Epithelial cell of esophagus (primary cell): Measurements from ENCODE around the gene GPC3.

Experiments used
- DNase-seq: peaks from one replicate; pipeline ENCODE4 v3.0.0; 2010; ENCODE audit warnings: low read depth
- H3K4me3 ChIP-seq: 2 replicates; pipeline ENCODE4 v1.5.1; 2011; ENCODE audit warnings: mild to moderate bottlenecking, low read length, control low read depth
- TF ChIP-seq, protein P1 (sequence below): IDR thresholded peaks from 2 replicates; pipeline ENCODE4 v1.5.1; 2011; ENCODE audit warnings: low read depth, mild to moderate bottlenecking, low read length, control low read depth, inconsistent platforms; ENCODE audit not compliant: insufficient read depth; ENCODE audit errors: missing control alignments

GPC3 gene

DNA sequence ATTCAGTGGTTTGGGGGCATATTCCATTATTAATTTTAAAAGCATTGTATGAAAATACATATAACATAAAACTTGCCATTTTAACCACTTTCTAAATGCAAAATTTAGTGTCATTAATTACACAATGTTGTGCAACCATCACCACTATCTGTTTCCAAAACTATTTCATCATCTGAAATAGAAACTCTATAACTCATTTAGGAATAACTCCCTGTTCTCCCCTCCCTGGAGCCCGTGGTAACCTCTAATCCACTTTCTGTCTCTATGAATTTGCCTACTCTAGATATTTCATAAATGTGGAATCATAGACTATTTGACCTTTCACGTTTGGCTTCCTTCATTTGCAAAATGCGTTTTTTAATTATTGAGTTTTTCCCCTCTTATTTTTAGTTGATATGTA, 468.7 kb downstream of the GPC3 start:
- H3K4me3 ChIP-seq, result no peak overlapping the region
- DNase-seq, result no peak
- TF ChIP-seq, protein P1, sequence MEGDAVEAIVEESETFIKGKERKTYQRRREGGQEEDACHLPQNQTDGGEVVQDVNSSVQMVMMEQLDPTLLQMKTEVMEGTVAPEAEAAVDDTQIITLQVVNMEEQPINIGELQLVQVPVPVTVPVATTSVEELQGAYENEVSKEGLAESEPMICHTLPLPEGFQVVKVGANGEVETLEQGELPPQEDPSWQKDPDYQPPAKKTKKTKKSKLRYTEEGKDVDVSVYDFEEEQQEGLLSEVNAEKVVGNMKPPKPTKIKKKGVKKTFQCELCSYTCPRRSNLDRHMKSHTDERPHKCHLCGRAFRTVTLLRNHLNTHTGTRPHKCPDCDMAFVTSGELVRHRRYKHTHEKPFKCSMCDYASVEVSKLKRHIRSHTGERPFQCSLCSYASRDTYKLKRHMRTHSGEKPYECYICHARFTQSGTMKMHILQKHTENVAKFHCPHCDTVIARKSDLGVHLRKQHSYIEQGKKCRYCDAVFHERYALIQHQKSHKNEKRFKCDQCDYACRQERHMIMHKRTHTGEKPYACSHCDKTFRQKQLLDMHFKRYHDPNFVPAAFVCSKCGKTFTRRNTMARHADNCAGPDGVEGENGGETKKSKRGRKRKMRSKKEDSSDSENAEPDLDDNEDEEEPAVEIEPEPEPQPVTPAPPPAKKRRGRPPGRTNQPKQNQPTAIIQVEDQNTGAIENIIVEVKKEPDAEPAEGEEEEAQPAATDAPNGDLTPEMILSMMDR, result no peak

DNA sequence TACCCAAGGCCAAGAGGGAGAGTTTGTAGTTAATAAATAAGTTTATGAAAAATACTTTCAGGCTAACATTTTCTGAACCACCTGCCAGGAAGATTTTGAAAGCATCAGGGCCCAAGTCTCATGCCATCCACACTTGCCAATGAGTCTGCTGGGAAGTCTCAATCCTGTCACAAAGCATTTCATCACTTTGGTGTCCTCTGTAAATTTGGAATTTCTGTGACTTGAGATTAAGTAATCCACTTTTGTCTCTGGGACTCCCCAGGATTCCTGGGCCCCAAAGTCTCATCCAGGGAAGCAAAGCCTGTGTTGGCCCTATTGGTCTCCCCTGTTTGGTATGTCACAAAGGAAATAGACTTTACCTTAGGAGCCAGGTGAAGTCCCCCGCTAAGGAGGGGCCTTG, 470.9 kb downstream of the GPC3 start:
- TF ChIP-seq, protein P1, result no peak
- H3K4me3 ChIP-seq, result no peak overlapping the region
- DNase-seq, result no peak

DNA sequence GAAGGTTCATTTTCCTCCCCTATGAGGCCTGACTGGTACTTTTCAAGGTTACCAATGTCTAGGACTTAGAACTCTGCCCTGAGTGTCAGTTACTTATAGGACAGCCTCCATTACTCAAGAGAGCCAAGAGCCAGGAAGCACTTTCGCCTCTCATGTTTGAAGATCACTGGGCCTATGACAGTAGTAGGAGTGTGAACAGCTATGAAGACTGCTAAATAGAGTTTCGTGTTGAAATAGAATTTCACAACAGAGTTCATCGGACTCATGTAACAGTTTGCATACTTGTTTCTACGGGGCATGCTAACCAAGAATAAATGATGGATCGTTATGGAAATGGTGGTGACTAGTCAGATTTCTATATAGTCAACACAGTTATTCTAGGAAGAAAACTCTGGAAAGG, 472.3 kb downstream of the GPC3 start:
- TF ChIP-seq, protein P1, result no peak
- no peak for DNase-seq

GRCh38 chrX:133511041-133511440, 474.4 kb downstream of the GPC3 start:
- TF ChIP-seq, protein P1, result no peak
- H3K4me3 ChIP-seq, result no peak overlapping the region
- no peak for DNase-seq

More for the DNA sequence above, 472.3 kb downstream of the GPC3 start:
- H3K4me3 ChIP-seq, result no peak overlapping the region

- TF ChIP-seq, protein P1, result no peak
- no peak for DNase-seq
- H3K4me3 ChIP-seq, result no peak overlapping the region
These were observed 488.0 kb downstream of the GPC3 start for GRCh38 chrX:133497356-133497755.

- TF ChIP-seq, protein P1, result no peak
- DNase-seq, result no peak
- no peak overlapping the region for H3K4me3 ChIP-seq
These were observed 489.7 kb downstream of the GPC3 start for GRCh38 chrX:133495464-133496391.
